ENCODE measurements around the gene EPDR1. TPM values are rescaled to one million over a fixed set of nuclear protein-coding genes. Genes with fewer than 3 reads are reported as not detected.
"Not testable (repeated sequence)": the region's sequence is repeated elsewhere in the genome, so short reads cannot be mapped to it uniquely, and the experiment has no call there.

EPDR1 gene
- total and polyA plus RNA-seq, 2 donors = 9.8 to 12.3 TPM

- Histone ChIP-seq H3K27ac (ENCODE audit: low read depth) (no peak overlapping the region), H3K4me1 (ENCODE audit: insufficient read depth) (no peaks in the 10 kb centered on the region), H3K4me3 (ENCODE audit: low read depth, low read length) (no peak overlapping the region), H3K36me3 (ENCODE audit: insufficient read depth) (no peaks in the 10 kb centered on the region)
- DNase-seq (ENCODE audit: extremely low spot score) = no peak
- 78% methylated on average over 8 of the region's 8 CpGs for WGBS
These were observed 23.7 kb downstream of the EPDR1 start for GRCh38 chr7:37943905-37944736.

- Histone ChIP-seq H3K4me1 (ENCODE audit: insufficient read depth) (no peaks in the 10 kb centered on the region), H3K27ac (ENCODE audit: low read depth) (no peak overlapping the region), H3K36me3 (ENCODE audit: insufficient read depth) (no peaks in the 10 kb centered on the region), H3K4me3 (ENCODE audit: low read depth, low read length) (no peak overlapping the region)
- WGBS = 81% methylated on average over 2 of the region's 2 CpGs
- no peak for DNase-seq (ENCODE audit: extremely low spot score)
These were observed 24.3 kb downstream of the EPDR1 start for GRCh38 chr7:37944737-37945054.

GRCh38 chr7:37945336-37945735, 24.9 kb downstream of the EPDR1 start:
- WGBS = 70% methylated on average over 4 of the region's 4 CpGs
- Histone ChIP-seq H3K4me3 (ENCODE audit: low read depth, low read length) (no peak overlapping the region), H3K4me1 (ENCODE audit: insufficient read depth) (no peaks in the 10 kb centered on the region), H3K27ac (ENCODE audit: low read depth) (no peak overlapping the region), H3K36me3 (ENCODE audit: insufficient read depth) (no peaks in the 10 kb centered on the region)
- no peak for DNase-seq (ENCODE audit: extremely low spot score)

GRCh38 chr7:37947138-37947940, 26.9 kb downstream of the EPDR1 start:
- Histone ChIP-seq H3K4me1 (ENCODE audit: insufficient read depth) (no peaks in the 10 kb centered on the region), H3K36me3 (ENCODE audit: insufficient read depth) (peaks cover 2% of the 10 kb centered on the region), H3K27ac (ENCODE audit: low read depth) (no peak overlapping the region), H3K4me3 (ENCODE audit: low read depth, low read length) (no peak overlapping the region)
- 92% methylated on average over 7 of the region's 7 CpGs for WGBS
- no peak for DNase-seq (ENCODE audit: extremely low spot score)

- no peak for DNase-seq (ENCODE audit: extremely low spot score)
- WGBS = 83% methylated on average over 7 of the region's 7 CpGs
- no peak overlapping the region for H3K27ac ChIP-seq (ENCODE audit: low read depth)
- H3K36me3 ChIP-seq (ENCODE audit: insufficient read depth) = peaks cover 2% of the 10 kb centered on the region
- H3K4me1 ChIP-seq (ENCODE audit: insufficient read depth) = no peaks in the 10 kb centered on the region
- H3K4me3 ChIP-seq (ENCODE audit: low read depth, low read length) = no peak overlapping the region
These were observed 27.4 kb downstream of the EPDR1 start for GRCh38 chr7:37947941-37948210.

- no peak for DNase-seq (ENCODE audit: extremely low spot score)
- 78% methylated on average over 2 of the region's 2 CpGs for WGBS
- no peak overlapping the region for H3K4me3 ChIP-seq (ENCODE audit: low read depth, low read length)
- H3K27ac ChIP-seq (ENCODE audit: low read depth) = no peak overlapping the region
- H3K4me1 ChIP-seq (ENCODE audit: insufficient read depth) = no peaks in the 10 kb centered on the region
- H3K36me3 ChIP-seq (ENCODE audit: insufficient read depth) = peaks cover 2% of the 10 kb centered on the region
These were observed 31.8 kb downstream of the EPDR1 start for GRCh38 chr7:37952240-37952639.

GRCh38 chr7:37954217-37954616, 33.8 kb downstream of the EPDR1 start:
- not testable (repeated sequence) for DNase-seq (ENCODE audit: extremely low spot score); H3K27ac ChIP-seq (ENCODE audit: low read depth); H3K4me1 ChIP-seq (ENCODE audit: insufficient read depth); H3K4me3 ChIP-seq (ENCODE audit: low read depth, low read length); H3K36me3 ChIP-seq (ENCODE audit: insufficient read depth)
- WGBS = 98% methylated on average over 1 of the region's 1 CpG

GRCh38 chr7:37956791-37957190, 36.4 kb downstream of the EPDR1 start:
- Histone ChIP-seq H3K4me1 (ENCODE audit: insufficient read depth) (no peaks in the 10 kb centered on the region), H3K36me3 (ENCODE audit: insufficient read depth) (no peaks in the 10 kb centered on the region), H3K4me3 (ENCODE audit: low read depth, low read length) (no peak overlapping the region), H3K27ac (ENCODE audit: low read depth) (no peak overlapping the region)
- DNase-seq (ENCODE audit: extremely low spot score) = no peak

- 68% methylated on average over 9 of the region's 9 CpGs for WGBS
- Histone ChIP-seq H3K4me1 (ENCODE audit: insufficient read depth) (no peaks in the 10 kb centered on the region), H3K27ac (ENCODE audit: low read depth) (no peak overlapping the region), H3K36me3 (ENCODE audit: insufficient read depth) (no peaks in the 10 kb centered on the region), H3K4me3 (ENCODE audit: low read depth, low read length) (no peak overlapping the region)
- no peak for DNase-seq (ENCODE audit: extremely low spot score)
These were observed 37.0 kb downstream of the EPDR1 start for GRCh38 chr7:37957221-37957970.

GRCh38 chr7:37960483-37960882, 40.0 kb downstream of the EPDR1 start:
- no peak for DNase-seq (ENCODE audit: extremely low spot score)
- 79% methylated on average over 2 of the region's 2 CpGs for WGBS
- H3K36me3 ChIP-seq (ENCODE audit: insufficient read depth) = no peaks in the 10 kb centered on the region
- H3K4me3 ChIP-seq (ENCODE audit: low read depth, low read length) = no peak overlapping the region
- H3K4me1 ChIP-seq (ENCODE audit: insufficient read depth) = no peaks in the 10 kb centered on the region
- H3K27ac ChIP-seq (ENCODE audit: low read depth) = no peak overlapping the region

GRCh38 chr7:37961251-37961650, 40.8 kb downstream of the EPDR1 start:
- H3K36me3 ChIP-seq (ENCODE audit: insufficient read depth) = no peaks in the 10 kb centered on the region
- WGBS = 80% methylated on average over 5 of the region's 5 CpGs
- DNase-seq (ENCODE audit: extremely low spot score) = no peak
- no peak overlapping the region for H3K27ac ChIP-seq (ENCODE audit: low read depth)
- no peaks in the 10 kb centered on the region for H3K4me1 ChIP-seq (ENCODE audit: insufficient read depth)
- no peak overlapping the region for H3K4me3 ChIP-seq (ENCODE audit: low read depth, low read length)

GRCh38 chr7:37964196-37964595, 43.8 kb downstream of the EPDR1 start:
- Histone ChIP-seq H3K4me3 (ENCODE audit: low read depth, low read length) (no peak overlapping the region), H3K36me3 (ENCODE audit: insufficient read depth) (no peaks in the 10 kb centered on the region), H3K27ac (ENCODE audit: low read depth) (no peak overlapping the region), H3K4me1 (ENCODE audit: insufficient read depth) (no peaks in the 10 kb centered on the region)
- DNase-seq (ENCODE audit: extremely low spot score) = no peak
- WGBS = 73% methylated on average over 5 of the region's 5 CpGs

- H3K4me3 ChIP-seq (ENCODE audit: low read depth, low read length) = no peak overlapping the region
- no peak for DNase-seq (ENCODE audit: extremely low spot score)
- H3K36me3 ChIP-seq (ENCODE audit: insufficient read depth) = no peaks in the 10 kb centered on the region
- WGBS = 78% methylated on average over 3 of the region's 3 CpGs
- H3K4me1 ChIP-seq (ENCODE audit: insufficient read depth) = no peaks in the 10 kb centered on the region
- H3K27ac ChIP-seq (ENCODE audit: low read depth) = no peak overlapping the region
These were observed 49.8 kb downstream of the EPDR1 start for GRCh38 chr7:37970211-37970610.

GRCh38 chr7:37971491-37971890, 51.1 kb downstream of the EPDR1 start:
- DNase-seq (ENCODE audit: extremely low spot score) = no peak
- Histone ChIP-seq H3K4me3 (ENCODE audit: low read depth, low read length) (no peak overlapping the region), H3K4me1 (ENCODE audit: insufficient read depth) (no peaks in the 10 kb centered on the region), H3K36me3 (ENCODE audit: insufficient read depth) (no peaks in the 10 kb centered on the region), H3K27ac (ENCODE audit: low read depth) (no peak overlapping the region)
- 85% methylated on average over 4 of the region's 4 CpGs for WGBS
